HG03039 (cell line): ENCODE results near the gene ZNF467.

ENCODE experiments used
- ATAC-seq: cut with Tn5 transposase; IDR thresholded peaks from one replicate; pipeline ENCODE4 v1.9.1; 2021; ENCODE audit warnings: mild to moderate bottlenecking, moderate library complexity; ENCODE audit not compliant: unreplicated experiment

The ZNF467 gene

GRCh38 chr7:149716007-149716931 is 57.1 kb downstream of the ZNF467 start:
- no peak for ATAC-seq

DNA sequence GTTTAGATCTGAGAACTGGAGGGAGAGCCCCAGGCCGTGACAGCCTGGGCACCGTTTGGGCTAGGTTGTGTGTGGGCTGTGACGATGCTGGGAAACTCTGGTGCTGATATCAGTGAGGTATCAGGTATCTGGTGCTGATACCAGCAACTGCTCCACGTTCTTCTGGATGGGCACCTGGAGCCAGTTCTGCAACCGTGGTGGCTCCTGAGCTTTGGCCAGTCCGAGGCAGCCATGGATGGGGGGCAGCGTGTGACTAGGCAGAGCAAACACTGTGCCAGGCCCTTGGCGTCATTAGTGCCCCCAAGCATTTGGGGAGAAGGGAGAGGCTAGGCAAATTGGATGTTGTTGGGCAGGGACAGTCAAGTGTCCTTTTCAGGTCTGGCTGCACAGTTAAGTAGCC is 57.9 kb downstream of the ZNF467 start:
- no peak for ATAC-seq

DNA sequence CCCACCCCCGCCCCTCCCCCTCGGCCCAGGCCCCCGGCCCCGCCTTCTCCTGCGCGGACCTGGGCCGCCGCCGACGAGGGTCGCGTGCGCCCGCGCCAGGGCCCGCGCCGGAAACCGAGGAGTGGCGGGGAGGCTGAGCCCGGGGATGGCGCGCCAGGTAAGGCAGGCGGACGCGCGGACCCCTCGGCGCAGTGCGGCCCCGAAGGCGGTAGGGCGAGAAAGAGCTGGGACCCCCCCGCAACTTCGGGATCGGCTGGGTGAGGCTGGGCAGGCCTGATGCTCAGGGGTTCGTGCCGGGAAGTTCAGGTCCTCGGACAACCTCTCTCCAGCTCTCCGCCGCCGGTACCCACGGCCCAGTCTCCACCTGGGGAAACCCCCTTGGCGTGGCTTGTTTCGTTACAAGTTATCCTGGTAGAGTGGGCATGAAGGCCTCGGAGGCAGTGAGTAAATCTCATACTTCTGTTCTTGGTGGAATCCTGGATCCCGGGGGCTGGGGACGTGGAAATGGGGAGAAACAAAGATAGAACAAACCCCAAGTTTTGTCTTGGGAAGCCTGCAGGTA is 58.4 kb downstream of the ZNF467 start:
- ATAC-seq: no peak
